Camera-type eye (tissue), 1 donor: ENCODE results near the gene CDCA7. TPM values are rescaled to one million over a fixed set of nuclear protein-coding genes. Genes with fewer than 3 reads are reported as not detected.

ENCODE experiments used
- total RNA-seq: library from RNA; depleted of rRNA; stranded (reverse); fragments of >200 nt; gene quantifications from one replicate; pipeline ENCODE4 v1.2.3, GENCODE V29; 2014

The CDCA7 gene
- total RNA-seq = 10.7 TPM

GRCh38 chr2:173354582-173355131 is at the start of gene CDCA7:
TSS of gene CDCA7 (plus strand) at chr2:173354872. CDS start at chr2:173354964, 92 bp downstream.

